NCI-H2029 treated with DMSO at 0.1 percent for 48 hours (cell line): ENCODE results near the gene PCDHGC4.

Experiments used
- DNase-seq: peaks from one replicate; lab custom pipeline; 2025; lab: John Stamatoyannopoulos, UW

The PCDHGC4 gene

DNA sequence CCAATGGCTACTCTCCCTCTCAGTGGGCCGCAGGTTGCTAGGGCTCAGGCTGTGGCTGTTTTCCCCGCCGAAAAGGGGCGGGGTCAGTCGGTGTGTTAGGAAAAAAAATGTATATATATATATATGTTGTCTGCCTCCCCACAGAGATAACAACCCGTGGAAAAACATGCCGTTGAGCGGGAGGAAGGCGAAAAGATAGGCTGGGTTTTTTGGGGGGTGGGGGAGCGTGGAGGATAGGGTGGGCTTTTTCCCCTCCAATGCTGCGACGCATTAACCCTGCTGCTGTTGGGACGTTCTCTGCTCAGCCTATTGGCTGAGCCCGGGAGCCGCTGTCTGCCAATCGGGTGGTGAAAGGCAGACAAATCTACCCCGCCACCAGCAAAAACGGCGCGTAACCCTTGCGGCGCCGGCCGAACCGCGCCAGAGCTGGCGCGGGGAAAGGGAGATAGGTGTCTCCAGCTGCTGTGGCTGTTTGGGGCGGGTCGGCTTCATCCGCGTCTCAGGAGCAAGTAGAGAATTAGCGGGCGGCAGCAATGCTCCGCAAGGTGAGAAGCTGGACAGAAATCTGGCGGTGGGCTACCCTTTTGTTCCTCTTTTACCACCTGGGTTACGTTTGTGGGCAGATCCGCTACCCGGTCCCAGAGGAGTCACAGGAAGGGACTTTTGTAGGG is at the start of gene PCDHGC4:
PCDHGC4 (plus strand) TSS at position 390 of the 671 bp plus-strand sequence; CDS start at position 534, 144 bp downstream.
- DNase-seq, result peak; percentile 14

DNA sequence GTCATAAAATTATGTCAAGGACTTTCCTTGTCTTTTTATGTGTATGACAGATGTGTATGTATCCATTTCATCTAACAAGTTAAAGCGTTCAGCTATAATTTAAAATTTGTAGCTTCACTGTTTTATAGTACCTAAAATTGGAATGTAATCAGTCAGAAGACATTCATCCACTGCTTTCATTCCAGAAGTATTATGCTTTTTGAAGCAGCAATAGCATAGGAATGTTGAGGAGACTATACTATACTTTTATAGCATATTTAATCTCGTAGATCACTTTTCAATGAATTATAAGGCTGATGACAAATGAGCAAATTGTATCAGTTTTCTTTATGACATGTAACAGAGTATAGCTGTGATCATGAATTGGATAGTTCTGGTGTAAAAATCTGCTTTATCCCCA is 47.6 kb upstream of the PCDHGC4 start:
- DNase-seq, result no peak

DNA sequence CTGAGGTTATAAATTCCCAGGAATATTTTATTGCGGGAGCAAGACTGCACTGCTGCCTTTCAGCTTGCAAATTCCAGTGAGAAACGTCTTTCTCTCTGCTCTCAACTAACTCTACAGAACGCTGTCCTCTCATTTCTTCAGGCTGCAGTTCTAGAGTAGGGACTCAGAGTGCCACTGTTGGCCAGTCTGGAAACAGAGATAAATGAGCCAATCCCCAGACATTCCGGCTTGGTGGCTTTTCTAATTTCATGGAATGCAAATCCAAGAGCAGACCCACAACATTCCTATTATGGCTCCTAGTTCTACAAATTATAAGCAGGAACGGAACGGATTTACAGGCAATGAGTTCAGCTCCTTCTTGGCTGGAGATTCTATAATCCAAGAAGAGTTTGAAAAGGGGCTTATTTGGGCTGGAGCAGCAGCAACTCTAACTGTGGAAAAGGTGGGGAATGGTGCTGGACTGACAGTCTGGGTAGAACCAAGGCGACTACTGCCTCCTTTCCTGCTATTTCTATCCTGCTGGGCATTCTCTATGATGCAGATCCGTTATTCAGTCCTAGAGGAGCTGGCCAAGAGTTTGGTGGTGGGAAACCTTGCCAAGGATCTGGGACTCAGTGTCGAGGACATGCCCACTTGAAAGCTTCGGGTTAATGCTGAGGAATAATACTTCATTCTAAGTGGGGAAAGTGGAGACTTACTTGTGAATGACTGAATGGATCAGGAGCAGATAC is 45.3 kb upstream of the PCDHGC4 start:
- DNase-seq, result no peak

DNA sequence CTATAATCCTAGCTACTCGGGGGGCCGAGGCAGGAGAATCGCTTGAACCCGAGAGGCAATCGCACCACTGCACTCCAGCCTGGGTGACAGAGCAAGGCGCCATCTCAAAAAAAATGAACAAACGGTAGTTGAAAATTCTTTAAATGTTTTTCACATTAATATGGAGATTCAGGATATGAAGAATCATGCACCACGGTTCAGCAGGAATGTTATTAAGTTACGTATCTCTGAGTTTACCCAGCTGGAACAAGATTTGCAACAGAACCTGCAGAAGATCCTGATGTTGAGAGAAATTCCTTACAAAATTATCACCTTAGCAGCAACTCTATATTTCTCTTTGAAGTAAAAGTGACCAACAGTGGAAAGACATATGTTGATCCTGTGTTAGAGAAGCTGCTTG is 44.5 kb upstream of the PCDHGC4 start:
- no peak for DNase-seq

DNA sequence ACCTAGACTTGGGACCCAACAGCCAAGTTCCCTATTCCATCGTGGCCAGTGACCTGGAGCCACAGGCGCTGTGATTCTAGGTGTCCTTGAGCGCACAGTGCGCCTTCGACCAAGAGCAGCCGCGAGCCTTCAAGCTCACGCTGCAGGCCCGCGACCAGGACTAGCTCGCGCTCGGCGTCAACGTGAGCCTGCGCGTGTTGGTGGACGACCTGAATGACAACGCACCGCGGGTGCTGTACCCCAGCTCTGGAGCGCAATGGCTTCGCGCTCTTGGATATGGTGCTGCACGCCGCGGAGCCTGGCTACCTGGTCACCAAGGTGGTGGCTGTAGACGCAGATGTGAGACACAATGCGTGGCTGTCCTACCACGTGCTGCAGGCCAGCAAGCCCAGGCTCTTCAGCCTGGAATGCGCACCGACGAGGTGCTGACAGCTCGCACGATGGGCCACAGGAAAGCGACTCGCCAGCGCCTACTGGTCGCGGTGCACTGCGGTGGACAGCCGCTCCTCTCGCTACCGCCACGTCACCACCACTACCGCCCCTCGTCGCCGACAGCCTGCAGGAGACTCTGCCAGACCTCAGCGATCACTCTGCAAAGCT is 43.2 kb upstream of the PCDHGC4 start:
- DNase-seq, result no peak

DNA sequence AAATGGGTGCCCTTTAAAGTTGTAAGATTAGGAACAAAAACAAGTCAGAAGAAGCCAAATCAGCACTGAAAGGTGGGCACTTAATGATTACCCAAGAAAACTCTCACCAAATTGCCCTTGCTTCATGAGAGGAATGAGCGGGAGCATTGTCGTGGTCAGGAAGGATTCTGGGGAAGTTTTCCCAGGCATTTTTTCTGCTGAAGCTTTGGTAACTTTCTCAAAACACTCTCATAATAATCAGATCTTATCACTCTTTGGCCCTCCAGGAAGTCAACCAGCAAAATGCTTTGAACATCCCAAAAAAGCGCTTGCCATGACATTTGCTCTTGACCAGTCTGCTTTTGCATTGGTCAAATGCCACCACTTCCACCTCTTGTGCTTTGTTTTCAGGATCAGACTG is 19.5 kb upstream of the PCDHGC4 start:
- no peak for DNase-seq

DNA sequence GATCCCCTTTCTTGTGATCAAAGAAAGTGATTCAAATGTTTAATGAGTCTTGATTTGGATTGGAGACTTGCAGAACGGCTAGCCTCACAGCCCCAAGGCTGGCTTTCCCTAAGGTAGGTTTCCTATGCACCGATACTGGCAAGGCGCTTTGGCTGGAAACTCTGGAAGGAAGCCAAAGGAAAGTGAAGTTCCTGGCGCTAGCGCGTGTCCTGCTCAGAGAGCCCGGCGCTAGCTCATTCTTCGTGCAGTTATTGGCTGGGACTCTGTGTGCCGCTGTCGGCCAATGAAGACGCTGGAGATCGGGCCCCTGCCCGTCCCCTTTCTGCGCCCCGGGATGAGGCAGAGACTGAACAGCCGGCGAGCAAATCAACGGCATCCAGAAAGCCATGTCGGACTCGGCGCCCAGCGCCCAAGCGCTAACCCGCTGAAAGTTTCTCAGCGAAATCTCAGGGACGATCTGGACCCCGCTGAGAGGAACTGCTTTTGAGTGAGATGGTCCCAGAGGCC is 9.2 kb upstream of the PCDHGC4 start, which contains the start of gene PCDHGC3:
PCDHGC3 (plus strand) TSS at position 342 of the 507 bp plus-strand sequence; CDS start at position 493, 151 bp downstream.
- peak; percentile 78 for DNase-seq

DNA sequence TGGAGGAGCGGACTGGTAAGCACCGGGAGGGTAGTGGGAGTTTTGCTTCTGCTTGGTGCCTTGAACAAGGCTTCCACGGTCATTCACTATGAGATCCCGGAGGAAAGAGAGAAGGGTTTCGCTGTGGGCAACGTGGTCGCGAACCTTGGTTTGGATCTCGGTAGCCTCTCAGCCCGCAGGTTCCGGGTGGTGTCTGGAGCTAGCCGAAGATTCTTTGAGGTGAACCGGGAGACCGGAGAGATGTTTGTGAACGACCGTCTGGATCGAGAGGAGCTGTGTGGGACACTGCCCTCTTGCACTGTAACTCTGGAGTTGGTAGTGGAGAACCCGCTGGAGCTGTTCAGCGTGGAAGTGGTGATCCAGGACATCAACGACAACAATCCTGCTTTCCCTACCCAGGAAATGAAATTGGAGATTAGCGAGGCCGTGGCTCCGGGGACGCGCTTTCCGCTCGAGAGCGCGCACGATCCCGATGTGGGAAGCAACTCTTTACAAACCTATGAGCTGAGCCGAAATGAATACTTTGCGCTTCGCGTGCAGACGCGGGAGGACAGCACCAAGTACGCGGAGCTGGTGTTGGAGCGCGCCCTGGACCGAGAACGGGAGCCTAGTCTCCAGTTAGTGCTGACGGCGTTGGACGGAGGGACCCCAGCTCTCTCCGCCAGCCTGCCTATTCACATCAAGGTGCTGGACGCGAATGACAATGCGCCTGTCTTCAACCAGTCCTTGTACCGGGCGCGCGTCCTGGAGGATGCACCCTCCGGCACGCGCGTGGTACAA is 8.5 kb upstream of the PCDHGC4 start:
- peak; percentile 14 for DNase-seq

DNA sequence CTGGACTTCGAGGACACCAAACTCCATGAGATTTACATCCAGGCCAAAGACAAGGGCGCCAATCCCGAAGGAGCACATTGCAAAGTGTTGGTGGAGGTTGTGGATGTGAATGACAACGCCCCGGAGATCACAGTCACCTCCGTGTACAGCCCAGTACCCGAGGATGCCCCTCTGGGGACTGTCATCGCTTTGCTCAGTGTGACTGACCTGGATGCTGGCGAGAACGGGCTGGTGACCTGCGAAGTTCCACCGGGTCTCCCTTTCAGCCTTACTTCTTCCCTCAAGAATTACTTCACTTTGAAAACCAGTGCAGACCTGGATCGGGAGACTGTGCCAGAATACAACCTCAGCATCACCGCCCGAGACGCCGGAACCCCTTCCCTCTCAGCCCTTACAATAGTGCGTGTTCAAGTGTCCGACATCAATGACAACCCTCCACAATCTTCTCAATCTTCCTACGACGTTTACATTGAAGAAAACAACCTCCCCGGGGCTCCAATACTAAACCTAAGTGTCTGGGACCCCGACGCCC is 7.7 kb upstream of the PCDHGC4 start:
- DNase-seq, result no peak

DNA sequence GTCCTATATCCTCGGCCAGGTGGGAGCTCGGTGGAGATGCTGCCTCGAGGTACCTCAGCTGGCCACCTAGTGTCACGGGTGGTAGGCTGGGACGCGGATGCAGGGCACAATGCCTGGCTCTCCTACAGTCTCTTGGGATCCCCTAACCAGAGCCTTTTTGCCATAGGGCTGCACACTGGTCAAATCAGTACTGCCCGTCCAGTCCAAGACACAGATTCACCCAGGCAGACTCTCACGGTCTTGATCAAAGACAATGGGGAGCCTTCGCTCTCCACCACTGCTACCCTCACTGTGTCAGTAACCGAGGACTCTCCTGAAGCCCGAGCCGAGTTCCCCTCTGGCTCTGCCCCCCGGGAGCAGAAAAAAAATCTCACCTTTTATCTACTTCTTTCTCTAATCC is 7.0 kb upstream of the PCDHGC4 start:
- no peak for DNase-seq

DNA sequence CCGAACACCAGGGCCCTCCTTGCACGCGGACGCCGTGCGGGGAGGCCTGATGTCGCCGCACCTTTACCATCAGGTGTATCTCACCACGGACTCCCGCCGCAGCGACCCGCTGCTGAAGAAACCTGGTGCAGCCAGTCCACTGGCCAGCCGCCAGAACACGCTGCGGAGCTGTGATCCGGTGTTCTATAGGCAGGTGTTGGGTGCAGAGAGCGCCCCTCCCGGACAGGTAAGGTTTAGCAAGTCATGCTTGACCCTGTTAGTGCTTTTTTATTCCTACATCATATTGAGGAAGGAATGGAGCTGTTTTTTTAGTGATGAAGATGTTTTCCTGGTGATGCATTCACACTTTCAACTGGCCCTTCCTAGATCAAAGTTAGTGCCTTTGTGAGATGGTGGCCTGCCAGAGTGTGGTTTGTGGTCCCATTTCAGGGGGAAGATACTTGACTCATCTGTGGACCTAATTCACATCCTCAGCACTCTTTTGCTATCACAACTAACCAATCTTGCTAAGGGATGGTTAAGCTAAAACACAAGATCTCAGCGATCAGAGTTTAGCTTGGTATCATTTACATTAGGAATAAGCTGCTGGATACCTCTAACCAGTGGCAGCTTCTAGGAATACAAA is 6.4 kb upstream of the PCDHGC4 start:
- DNase-seq, result peak; percentile 61

DNA sequence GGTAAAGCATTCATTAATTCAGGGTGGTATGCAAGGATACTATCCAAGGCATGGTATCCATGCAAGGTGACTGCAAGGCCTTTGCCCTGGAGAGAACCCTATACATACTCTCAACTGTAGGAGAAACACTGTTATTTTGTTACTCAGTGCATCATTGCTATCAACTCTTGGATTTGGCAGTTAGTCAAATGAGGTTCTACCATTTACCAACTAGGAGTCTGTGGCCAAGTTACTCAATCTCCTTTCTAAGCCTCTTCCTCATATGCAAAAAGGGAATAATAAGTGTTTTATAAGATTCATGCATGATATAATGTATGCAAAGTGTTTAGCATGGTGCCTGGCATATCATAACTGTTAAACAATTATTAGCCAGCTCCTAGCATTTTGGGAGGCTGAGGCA is 5.1 kb upstream of the PCDHGC4 start:
- DNase-seq, result no peak

DNA sequence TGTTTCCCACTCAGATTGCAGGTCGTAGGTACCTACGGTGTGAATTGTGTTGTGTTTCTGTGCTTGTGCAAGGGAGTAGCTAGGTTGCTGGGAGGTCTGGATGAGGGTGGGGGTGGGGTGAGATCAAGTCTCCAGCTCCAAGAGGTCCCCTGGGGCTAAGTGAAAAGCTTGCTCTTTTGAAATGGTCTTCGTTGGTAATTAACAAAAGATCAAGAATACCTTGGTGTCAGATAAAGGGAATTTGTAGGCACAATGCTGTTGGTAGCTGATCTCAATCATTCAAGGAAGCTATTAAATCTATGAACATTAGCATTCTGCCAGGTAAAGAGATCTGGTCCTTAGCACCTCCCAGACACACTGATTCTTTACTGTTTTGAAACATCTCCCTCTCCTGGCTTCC is 928 bp upstream of the PCDHGC4 start:
- no peak for DNase-seq

DNA sequence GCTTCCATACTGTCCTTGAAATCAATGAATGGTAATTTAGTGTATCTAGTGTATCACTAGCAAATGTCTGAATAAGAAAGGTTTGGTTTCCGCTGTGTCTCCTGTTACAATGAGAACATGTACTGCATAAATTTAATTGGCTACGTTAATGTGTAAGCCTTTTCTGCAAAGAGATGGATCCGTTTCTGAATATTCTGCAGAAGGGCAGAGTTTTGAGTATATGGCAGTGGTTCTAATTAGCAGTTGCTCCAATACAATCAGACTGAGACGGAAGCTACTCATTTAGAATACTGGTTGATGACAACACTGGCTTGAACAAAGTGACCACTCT is 555 bp upstream of the PCDHGC4 start:
- peak; percentile 13 for DNase-seq

DNA sequence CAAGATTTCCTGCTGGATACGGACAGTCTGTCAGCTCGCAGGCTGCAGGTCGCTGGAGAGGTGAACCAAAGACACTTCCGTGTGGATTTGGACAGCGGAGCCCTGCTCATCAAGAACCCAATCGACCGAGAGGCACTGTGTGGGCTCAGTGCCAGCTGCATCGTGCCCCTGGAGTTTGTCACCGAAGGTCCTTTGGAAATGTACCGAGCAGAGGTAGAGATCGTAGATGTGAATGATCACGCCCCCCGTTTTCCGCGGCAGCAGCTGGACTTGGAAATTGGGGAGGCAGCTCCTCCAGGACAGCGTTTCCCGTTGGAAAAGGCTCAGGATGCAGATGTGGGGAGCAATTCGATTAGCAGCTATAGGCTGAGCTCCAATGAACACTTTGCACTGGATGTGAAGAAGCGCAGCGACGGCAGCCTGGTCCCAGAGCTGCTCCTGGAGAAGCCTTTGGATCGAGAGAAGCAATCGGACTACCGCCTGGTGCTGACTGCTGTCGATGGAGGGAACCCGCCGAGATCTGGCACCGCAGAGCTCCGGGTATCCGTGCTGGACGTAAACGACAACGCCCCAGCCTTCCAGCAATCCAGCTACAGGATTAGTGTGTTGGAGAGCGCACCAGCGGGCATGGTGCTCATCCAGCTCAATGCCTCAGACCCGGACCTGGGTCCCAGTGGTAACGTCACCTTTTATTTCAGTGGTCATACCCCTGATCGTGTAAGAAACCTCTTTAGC is 658 bp downstream of the PCDHGC4 start:
- no peak for DNase-seq

DNA sequence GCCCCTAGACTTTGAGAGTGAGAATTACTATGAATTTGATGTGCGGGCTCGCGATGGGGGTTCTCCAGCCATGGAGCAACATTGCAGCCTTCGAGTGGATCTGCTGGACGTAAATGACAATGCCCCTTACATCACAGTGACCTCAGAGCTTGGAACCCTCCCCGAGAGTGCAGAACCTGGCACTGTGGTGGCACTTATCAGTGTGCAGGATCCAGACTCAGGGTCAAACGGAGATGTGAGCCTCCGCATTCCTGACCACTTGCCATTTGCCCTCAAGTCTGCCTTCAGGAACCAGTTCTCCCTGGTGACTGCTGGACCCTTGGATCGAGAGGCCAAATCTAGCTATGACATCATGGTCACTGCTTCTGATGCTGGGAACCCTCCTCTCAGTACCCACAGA is 1.3 kb downstream of the PCDHGC4 start:
- no peak for DNase-seq

DNA sequence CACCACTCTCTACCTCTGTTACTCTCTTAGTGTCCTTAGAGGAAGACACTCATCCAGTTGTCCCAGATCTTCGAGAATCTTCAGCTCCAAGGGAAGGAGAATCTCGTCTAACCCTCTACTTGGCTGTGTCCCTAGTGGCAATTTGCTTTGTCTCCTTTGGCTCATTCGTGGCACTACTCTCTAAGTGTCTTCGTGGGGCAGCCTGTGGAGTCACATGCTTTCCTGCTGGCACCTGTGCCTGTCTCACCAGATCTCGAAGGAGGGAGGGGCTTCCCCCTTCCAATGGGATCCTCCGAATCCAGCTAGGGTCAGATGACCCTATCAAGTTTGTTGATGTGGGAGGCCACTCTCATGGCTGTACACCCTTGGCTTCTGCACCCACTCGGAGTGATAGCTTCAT is 2.3 kb downstream of the PCDHGC4 start:
- DNase-seq, result no peak

DNA sequence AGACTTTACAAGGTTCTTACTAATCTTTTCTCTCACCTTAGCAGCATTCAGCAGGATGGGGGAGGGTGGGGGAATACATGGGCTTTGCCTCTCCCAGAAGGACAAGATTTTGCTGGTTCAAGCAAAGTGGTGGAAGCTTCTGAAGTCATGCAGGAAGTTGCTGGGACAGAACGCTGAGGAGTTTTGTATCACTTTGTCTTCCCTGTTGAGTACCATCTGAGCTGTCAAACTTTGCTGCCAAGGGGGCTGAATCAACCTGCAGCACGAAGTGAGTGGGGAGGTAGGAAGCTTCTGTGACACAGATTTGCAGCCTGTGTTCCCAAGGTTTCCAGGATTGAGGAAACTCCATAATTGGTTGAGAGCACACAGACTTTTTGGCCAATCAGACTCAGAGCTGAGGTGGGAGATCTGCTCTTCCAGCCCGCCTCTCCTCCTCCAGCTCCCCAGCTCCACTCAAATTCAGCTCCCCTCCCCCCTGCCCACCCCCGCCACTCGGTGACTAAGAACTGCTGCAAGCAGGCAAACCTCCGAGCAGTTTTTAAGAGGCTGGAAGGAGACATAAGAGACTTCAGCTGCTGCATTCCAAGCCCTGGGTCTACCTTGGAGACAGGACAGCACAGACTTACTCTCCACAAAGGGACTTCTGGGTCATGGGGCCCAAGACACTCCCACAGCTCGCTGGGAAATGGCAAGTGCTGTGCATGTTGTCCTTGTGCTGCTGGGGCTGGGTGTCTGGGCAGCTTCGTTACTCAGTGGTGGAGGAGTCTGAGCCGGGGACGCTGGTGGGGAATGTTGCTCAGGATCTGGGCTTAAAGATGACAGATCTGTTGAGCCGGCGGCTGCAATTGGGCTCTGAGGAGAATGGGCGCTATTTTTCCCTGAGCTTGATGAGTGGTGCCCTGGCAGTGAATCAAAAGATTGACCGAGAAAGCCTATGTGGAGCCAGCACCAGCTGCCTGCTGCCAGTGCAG is 4.0 kb downstream of the PCDHGC4 start, which contains the start of gene PCDHGC5:
PCDHGC5 (plus strand) TSS at position 491 of the 971 bp plus-strand sequence; CDS start at position 651, 160 bp downstream.
- no peak for DNase-seq

DNA sequence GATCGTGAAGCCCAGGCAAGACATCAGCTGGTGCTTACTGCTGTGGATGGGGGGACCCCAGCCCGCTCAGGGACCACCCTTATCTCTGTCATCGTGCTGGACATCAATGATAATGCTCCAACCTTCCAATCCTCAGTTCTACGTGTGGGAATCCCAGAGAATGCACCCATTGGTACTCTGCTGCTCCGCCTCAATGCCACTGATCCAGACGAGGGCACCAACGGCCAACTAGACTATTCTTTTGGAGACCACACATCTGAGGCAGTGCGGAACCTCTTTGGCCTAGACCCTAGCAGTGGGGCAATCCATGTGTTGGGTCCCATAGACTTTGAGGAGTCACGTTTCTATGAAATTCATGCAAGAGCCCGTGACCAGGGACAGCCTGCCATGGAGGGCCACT is 5.0 kb downstream of the PCDHGC4 start:
- no peak for DNase-seq

DNA sequence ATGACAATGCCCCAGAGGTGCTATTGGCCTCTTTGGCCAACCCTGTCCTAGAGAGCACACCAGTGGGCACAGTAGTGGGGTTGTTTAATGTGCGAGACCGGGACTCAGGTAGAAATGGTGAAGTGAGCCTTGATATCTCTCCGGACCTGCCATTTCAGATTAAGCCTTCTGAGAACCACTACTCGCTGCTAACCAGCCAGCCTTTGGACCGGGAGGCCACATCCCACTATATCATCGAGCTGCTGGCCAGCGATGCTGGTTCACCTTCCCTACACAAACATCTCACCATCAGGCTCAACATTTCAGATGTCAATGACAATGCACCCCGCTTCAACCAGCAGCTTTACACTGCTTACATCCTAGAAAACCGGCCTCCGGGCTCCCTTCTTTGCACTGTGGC is 5.4 kb downstream of the PCDHGC4 start:
- no peak for DNase-seq
